Measurements from ENCODE around the gene GADD45B.

GRCh38 chr19:2428321-2428690 is 47.6 kb upstream of the GADD45B start:
- TF ChIP-seq, protein P1, sequence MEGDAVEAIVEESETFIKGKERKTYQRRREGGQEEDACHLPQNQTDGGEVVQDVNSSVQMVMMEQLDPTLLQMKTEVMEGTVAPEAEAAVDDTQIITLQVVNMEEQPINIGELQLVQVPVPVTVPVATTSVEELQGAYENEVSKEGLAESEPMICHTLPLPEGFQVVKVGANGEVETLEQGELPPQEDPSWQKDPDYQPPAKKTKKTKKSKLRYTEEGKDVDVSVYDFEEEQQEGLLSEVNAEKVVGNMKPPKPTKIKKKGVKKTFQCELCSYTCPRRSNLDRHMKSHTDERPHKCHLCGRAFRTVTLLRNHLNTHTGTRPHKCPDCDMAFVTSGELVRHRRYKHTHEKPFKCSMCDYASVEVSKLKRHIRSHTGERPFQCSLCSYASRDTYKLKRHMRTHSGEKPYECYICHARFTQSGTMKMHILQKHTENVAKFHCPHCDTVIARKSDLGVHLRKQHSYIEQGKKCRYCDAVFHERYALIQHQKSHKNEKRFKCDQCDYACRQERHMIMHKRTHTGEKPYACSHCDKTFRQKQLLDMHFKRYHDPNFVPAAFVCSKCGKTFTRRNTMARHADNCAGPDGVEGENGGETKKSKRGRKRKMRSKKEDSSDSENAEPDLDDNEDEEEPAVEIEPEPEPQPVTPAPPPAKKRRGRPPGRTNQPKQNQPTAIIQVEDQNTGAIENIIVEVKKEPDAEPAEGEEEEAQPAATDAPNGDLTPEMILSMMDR (IDR thresholded peaks at IDR 0.05), result no peak
- TF ChIP-seq POLR2AphosphoS5 (IDR thresholded peaks at IDR 0.05) (no peak), POLR2A (IDR thresholded peaks at IDR 0.05) (no peak)

Data from breast epithelium (tissue), 3 donors.